Liver (tissue), 2 donors: ENCODE results near the gene EFCAB11.
A peak's percentile ranks its signal among the peaks of the same experiment; 100 is the strongest.

Experiments
- YY1 ChIP-seq: IDR thresholded peaks from 2 replicates; pipeline ENCODE4 v1.6.1; 2016; ENCODE audit warnings: antibody characterized with exemption, mild to moderate bottlenecking
- TF ChIP-seq, protein P1 (sequence below): fragments of 150-350 bp; IDR thresholded peaks from 2 replicates; pipeline ENCODE4 v1.5.1; 2017; ENCODE audit warnings: improper control_type of control experiment, low read depth, low read length; ENCODE audit not compliant: missing input control
- TF ChIP-seq, protein P2 (sequence below): IDR thresholded peaks from 2 replicates; pipeline ENCODE4 v1.6.1; 2016; ENCODE audit warnings: antibody characterized with exemption, mild to moderate bottlenecking
- TF ChIP-seq, protein P3 (sequence below): IDR thresholded peaks from 2 replicates; pipeline ENCODE4 v1.6.1; 2016; ENCODE audit warnings: antibody characterized with exemption
- donor health status: healthy.

DNA sequence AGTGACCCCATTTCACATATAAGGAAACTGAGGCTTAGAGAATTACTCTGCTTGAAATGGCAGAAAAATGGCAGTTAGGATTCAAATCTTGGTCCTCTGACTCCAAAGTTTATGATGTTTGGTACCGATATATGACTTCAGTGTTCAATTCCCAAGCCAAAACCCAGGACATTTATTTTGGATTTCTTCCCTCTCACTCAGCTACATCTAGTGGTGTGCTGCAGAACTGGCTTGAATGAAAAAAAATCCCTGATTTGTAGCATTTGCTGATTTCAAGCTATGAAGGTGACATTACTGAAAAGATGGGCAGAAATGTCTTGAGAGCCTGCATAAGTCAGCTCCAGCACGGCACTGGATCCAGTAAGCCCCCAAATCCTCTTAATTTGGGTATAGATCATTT lies 106.4 kb downstream of the EFCAB11 start:
- TF ChIP-seq YY1 = no peak
- TF ChIP-seq, protein P1, sequence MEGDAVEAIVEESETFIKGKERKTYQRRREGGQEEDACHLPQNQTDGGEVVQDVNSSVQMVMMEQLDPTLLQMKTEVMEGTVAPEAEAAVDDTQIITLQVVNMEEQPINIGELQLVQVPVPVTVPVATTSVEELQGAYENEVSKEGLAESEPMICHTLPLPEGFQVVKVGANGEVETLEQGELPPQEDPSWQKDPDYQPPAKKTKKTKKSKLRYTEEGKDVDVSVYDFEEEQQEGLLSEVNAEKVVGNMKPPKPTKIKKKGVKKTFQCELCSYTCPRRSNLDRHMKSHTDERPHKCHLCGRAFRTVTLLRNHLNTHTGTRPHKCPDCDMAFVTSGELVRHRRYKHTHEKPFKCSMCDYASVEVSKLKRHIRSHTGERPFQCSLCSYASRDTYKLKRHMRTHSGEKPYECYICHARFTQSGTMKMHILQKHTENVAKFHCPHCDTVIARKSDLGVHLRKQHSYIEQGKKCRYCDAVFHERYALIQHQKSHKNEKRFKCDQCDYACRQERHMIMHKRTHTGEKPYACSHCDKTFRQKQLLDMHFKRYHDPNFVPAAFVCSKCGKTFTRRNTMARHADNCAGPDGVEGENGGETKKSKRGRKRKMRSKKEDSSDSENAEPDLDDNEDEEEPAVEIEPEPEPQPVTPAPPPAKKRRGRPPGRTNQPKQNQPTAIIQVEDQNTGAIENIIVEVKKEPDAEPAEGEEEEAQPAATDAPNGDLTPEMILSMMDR = peak; percentile 19
- TF ChIP-seq, protein P2, sequence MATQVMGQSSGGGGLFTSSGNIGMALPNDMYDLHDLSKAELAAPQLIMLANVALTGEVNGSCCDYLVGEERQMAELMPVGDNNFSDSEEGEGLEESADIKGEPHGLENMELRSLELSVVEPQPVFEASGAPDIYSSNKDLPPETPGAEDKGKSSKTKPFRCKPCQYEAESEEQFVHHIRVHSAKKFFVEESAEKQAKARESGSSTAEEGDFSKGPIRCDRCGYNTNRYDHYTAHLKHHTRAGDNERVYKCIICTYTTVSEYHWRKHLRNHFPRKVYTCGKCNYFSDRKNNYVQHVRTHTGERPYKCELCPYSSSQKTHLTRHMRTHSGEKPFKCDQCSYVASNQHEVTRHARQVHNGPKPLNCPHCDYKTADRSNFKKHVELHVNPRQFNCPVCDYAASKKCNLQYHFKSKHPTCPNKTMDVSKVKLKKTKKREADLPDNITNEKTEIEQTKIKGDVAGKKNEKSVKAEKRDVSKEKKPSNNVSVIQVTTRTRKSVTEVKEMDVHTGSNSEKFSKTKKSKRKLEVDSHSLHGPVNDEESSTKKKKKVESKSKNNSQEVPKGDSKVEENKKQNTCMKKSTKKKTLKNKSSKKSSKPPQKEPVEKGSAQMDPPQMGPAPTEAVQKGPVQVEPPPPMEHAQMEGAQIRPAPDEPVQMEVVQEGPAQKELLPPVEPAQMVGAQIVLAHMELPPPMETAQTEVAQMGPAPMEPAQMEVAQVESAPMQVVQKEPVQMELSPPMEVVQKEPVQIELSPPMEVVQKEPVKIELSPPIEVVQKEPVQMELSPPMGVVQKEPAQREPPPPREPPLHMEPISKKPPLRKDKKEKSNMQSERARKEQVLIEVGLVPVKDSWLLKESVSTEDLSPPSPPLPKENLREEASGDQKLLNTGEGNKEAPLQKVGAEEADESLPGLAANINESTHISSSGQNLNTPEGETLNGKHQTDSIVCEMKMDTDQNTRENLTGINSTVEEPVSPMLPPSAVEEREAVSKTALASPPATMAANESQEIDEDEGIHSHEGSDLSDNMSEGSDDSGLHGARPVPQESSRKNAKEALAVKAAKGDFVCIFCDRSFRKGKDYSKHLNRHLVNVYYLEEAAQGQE = no peak
- TF ChIP-seq, protein P3, sequence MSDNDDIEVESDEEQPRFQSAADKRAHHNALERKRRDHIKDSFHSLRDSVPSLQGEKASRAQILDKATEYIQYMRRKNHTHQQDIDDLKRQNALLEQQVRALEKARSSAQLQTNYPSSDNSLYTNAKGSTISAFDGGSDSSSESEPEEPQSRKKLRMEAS = no peak
